ENCODE results near the gene VAV2. TPM values are rescaled to one million over a fixed set of nuclear protein-coding genes. Genes with fewer than 3 reads are reported as not detected.
A peak's percentile ranks its signal among the peaks of the same experiment; 100 is the strongest.

VAV2 gene
- total RNA-seq, 3 donors from 2014 or later (not counting 1 experiment from before 2014, with no cell fraction given): 3.9 to 5.1 (median 4.8) TPM

GRCh38 chr9:133782157-133783130 lies 209.7 kb downstream of the VAV2 start:
- no peaks in the 10 kb centered on the region for H3K4me1 Mint-ChIP-seq
- ATAC-seq (peak; percentile 45 to 77 (median 68)), DNase-seq (peak; percentile 51 to 82)
- Histone ChIP-seq H3K27ac (ENCODE audit: low read length) (no peak overlapping the region), H3K4me3 (ENCODE audit: low read length) (no peak overlapping the region), H3K36me3 (ENCODE audit: control insufficient read depth, insufficient read depth, low read length) (no peaks in the 10 kb centered on the region), H3K27me3 (ENCODE audit: control insufficient read depth, insufficient read depth, low read length) (no peaks in the 10 kb centered on the region), H3K4me1 (ENCODE audit: control insufficient read depth, insufficient read depth, low read length) (peaks cover 35% of the 10 kb centered on the region), H3K9me3 (ENCODE audit: control insufficient read depth, insufficient read depth, low read length) (no peaks in the 10 kb centered on the region)
- intact Hi-C loops (cut with micrococcal nuclease): no loop called here
- 53% methylated on average over 16 of the region's 16 CpGs for WGBS (ENCODE audit: insufficient coverage)
- no peaks in the 10 kb centered on the region for H3K9me3 Mint-ChIP-seq
- no peak overlapping the region for H3K4me3 Mint-ChIP-seq
- H3K27ac Mint-ChIP-seq: no peak overlapping the region
- no peaks in the 10 kb centered on the region for H3K36me3 Mint-ChIP-seq
- peak; percentile 59 for TF ChIP-seq CTCF (IDR thresholded peaks at IDR 0.05)
- H3K27me3 Mint-ChIP-seq (ENCODE audit: low read depth in 2 of 2): no peaks in the 10 kb centered on the region

GRCh38 chr9:133781828-133782135 lies 210.3 kb downstream of the VAV2 start:
- Mint-ChIP-seq H3K27ac (no peak overlapping the region), H3K27me3 (ENCODE audit: low read depth in 2 of 2) (no peaks in the 10 kb centered on the region), H3K4me3 (no peak overlapping the region), H3K4me1 (no peaks in the 10 kb centered on the region), H3K9me3 (no peaks in the 10 kb centered on the region), H3K36me3 (no peaks in the 10 kb centered on the region)
- Histone ChIP-seq H3K27ac (ENCODE audit: low read length) (no peak overlapping the region), H3K9me3 (ENCODE audit: control insufficient read depth, insufficient read depth, low read length) (no peaks in the 10 kb centered on the region), H3K4me1 (ENCODE audit: control insufficient read depth, insufficient read depth, low read length) (peaks cover 28% of the 10 kb centered on the region), H3K4me3 (ENCODE audit: low read length) (no peak overlapping the region), H3K27me3 (ENCODE audit: control insufficient read depth, insufficient read depth, low read length) (no peaks in the 10 kb centered on the region), H3K36me3 (ENCODE audit: control insufficient read depth, insufficient read depth, low read length) (no peaks in the 10 kb centered on the region)
- TF ChIP-seq CTCF (IDR thresholded peaks at IDR 0.05): no peak
- intact Hi-C loops (cut with micrococcal nuclease): no loop called here
- DNase-seq: no peak
- WGBS (ENCODE audit: insufficient coverage): 93% methylated on average over 6 of the region's 10 CpGs
- no peak for ATAC-seq

GRCh38 chr9:133780962-133781827 lies 210.9 kb downstream of the VAV2 start:
- intact Hi-C loops (cut with micrococcal nuclease): no loop called here
- H3K9me3 Mint-ChIP-seq: no peaks in the 10 kb centered on the region
- no peak for DNase-seq

More at GRCh38 chr9:133780962-133781827, 210.9 kb downstream of the VAV2 start:
- Histone ChIP-seq H3K4me3 (ENCODE audit: low read length) (no peak overlapping the region), H3K27ac (ENCODE audit: low read length) (no peak overlapping the region), H3K4me1 (ENCODE audit: control insufficient read depth, insufficient read depth, low read length) (peaks cover 24% of the 10 kb centered on the region), H3K36me3 (ENCODE audit: control insufficient read depth, insufficient read depth, low read length) (no peaks in the 10 kb centered on the region), H3K9me3 (ENCODE audit: control insufficient read depth, insufficient read depth, low read length) (no peaks in the 10 kb centered on the region), H3K27me3 (ENCODE audit: control insufficient read depth, insufficient read depth, low read length) (no peaks in the 10 kb centered on the region)
- Mint-ChIP-seq H3K27me3 (ENCODE audit: low read depth in 2 of 2) (no peaks in the 10 kb centered on the region), H3K4me3 (no peak overlapping the region), H3K36me3 (no peaks in the 10 kb centered on the region), H3K27ac (no peak overlapping the region), H3K4me1 (no peaks in the 10 kb centered on the region)
- 95% methylated on average over 15 of the region's 15 CpGs for WGBS (ENCODE audit: insufficient coverage)
- ATAC-seq: no peak
- no peak for TF ChIP-seq CTCF (IDR thresholded peaks at IDR 0.05)
